H1 (cell line): ENCODE results near the gene C1S. TPM values are rescaled to one million over a fixed set of nuclear protein-coding genes. Genes with fewer than 3 reads are reported as not detected.
A peak's percentile ranks its signal among the peaks of the same experiment; 100 is the strongest.

Experiments used
- CTCF ChIA-PET: fragments of 300-600 bp; sonication (Branson Sonifier 250); formaldehyde crosslinking; loops from one replicate; lab custom pipeline; 2021; ENCODE audit not compliant: partially characterized antibody; lab: Charles Lee
- POLR2A ChIA-PET: fragments of 300-600 bp; sonication (Branson Sonifier 250); formaldehyde crosslinking; loops from one replicate; lab custom pipeline; 2021; ENCODE audit warnings: inconsistent platforms; ENCODE audit not compliant: partially characterized antibody; lab: Charles Lee
- DNase-seq, 2 experiments: peaks; one replicate each; pipeline versions ENCODE4 v3.0.0 to v3.0.0-alpha.2; 2010 to 2022; ENCODE audit warnings: low spot score in 2 of 2, low read depth in 1 of 2, mixed read lengths in 1 of 2
- FAIRE-seq: peaks from 2 replicates; lab custom pipeline; 2011; peaks lifted over from hg19 to GRCh38; lab: Jason Lieb, UNC
- H2AFZ ChIP-seq: 2 replicates; pipeline ENCODE4 v1.8.1; 2012; ENCODE audit warnings: low read length, inconsistent platforms
- H2AK5ac ChIP-seq: 2 replicates; pipeline ENCODE4 v1.6.1; 2013; ENCODE audit warnings: low read depth, low read length
- H2BK120ac ChIP-seq: replicated peaks from 2 replicates; pipeline ENCODE3; 2013; ENCODE audit warnings: low read depth, low read length, inconsistent platforms
- H2BK12ac ChIP-seq: 2 replicates; pipeline ENCODE4 v1.6.1; 2013; ENCODE audit warnings: low read depth, low read length
- H2BK15ac ChIP-seq: 2 replicates; pipeline ENCODE4 v1.6.1; 2013; ENCODE audit warnings: low read length
- H2BK20ac ChIP-seq: 2 replicates; pipeline ENCODE4 v1.6.1; 2013; ENCODE audit warnings: low read length
- H2BK5ac ChIP-seq: 2 replicates; pipeline ENCODE4 v1.6.1; 2013; ENCODE audit warnings: low read depth, low read length
- H3K14ac ChIP-seq: 2 replicates; pipeline ENCODE4 v1.6.1; 2013; ENCODE audit warnings: inconsistent platforms; ENCODE audit not compliant: insufficient read length
- H3K18ac ChIP-seq: 2 replicates; pipeline ENCODE4 v1.6.1; 2013; ENCODE audit warnings: low read length; ENCODE audit errors: extremely low read depth
- H3K23ac ChIP-seq: 2 replicates; pipeline ENCODE4 v1.6.1; 2013; ENCODE audit warnings: inconsistent platforms; ENCODE audit not compliant: insufficient read length
- H3K23me2 ChIP-seq: 2 replicates; pipeline ENCODE4 v1.6.1; 2013; ENCODE audit warnings: low read depth, low read length
- H3K27ac ChIP-seq: 2 replicates; pipeline ENCODE4 v1.6.1; 2011; ENCODE audit warnings: low read depth, low read length, inconsistent platforms
- H3K27me3 ChIP-seq, 4 experiments: replicated peaks in 1 of 4; 1 replicate in 1 of 4; 2 replicates in 3 of 4; pipeline versions ENCODE4 v1.6.1 to v1.8.1; 2011 to 2013; ENCODE audit warnings: low read length in 3 of 4, mild to moderate bottlenecking in 3 of 4, inconsistent platforms in 2 of 4, mixed read lengths in 2 of 4, moderate library complexity in 1 of 4; ENCODE audit not compliant: control insufficient read depth in 3 of 4, insufficient read depth in 3 of 4; ENCODE audit errors: extremely low read depth in 1 of 4
- H3K36me3 ChIP-seq, 4 experiments: 2 replicates each; pipeline versions ENCODE4 v1.6.1 to v1.8.1; 2011 to 2013; ENCODE audit warnings: mild to moderate bottlenecking in 4 of 4, low read length in 3 of 4, moderate library complexity in 2 of 4, control low read depth in 1 of 4, inconsistent platforms in 1 of 4; ENCODE audit not compliant: insufficient read depth in 4 of 4, control insufficient read depth in 2 of 4
- H3K4ac ChIP-seq: replicated peaks from 2 replicates; pipeline ENCODE3; 2013; ENCODE audit warnings: low read length, low read depth, mixed read lengths, inconsistent platforms; ENCODE audit not compliant: insufficient read length
- H3K4me1 ChIP-seq, 4 experiments: replicated peaks in 1 of 4; 1 replicate in 1 of 4; 2 replicates in 3 of 4; pipeline versions ENCODE4 v1.6.1 to v1.8.1; 2011 to 2013; ENCODE audit warnings: low read length in 3 of 4, inconsistent platforms in 2 of 4, mixed read lengths in 1 of 4; ENCODE audit not compliant: insufficient read depth in 4 of 4, control insufficient read depth in 3 of 4
- H3K4me2 ChIP-seq, 2 experiments: 2 replicates each; pipeline versions ENCODE4 v1.6.1 to v1.8.1; 2011 to 2013; ENCODE audit warnings: low read depth in 2 of 2, low read length in 2 of 2, control low read depth in 1 of 2, inconsistent platforms in 1 of 2, mild to moderate bottlenecking in 1 of 2; ENCODE audit not compliant: insufficient read depth in 1 of 2
- H3K4me3 ChIP-seq, 4 experiments: fragments of 200-600, 300-600 bp in 1 of 4; sonication (generic), shearing (Covaris generic), sonication (Bioruptor Twin) in 1 of 4; 2 replicates each; pipeline versions ENCODE4 v1.5.1 to v1.8.1; 2011 to 2016; ENCODE audit warnings: low read length in 4 of 4, low read depth in 3 of 4, control low read depth in 2 of 4, inconsistent platforms in 2 of 4, mild to moderate bottlenecking in 2 of 4, mixed read lengths in 1 of 4, moderate library complexity in 1 of 4; ENCODE audit not compliant: insufficient read depth in 2 of 4; ENCODE audit errors: extremely low read depth in 1 of 4
- H3K56ac ChIP-seq: replicated peaks from 2 replicates; pipeline ENCODE3; 2013; ENCODE audit warnings: low read depth, mild to moderate bottlenecking, mixed read lengths, low read length, inconsistent platforms; ENCODE audit not compliant: insufficient read length
- H3K79me1 ChIP-seq: 2 replicates; pipeline ENCODE4 v1.6.1; 2013; ENCODE audit warnings: low read depth, low read length, control low read depth
- H3K79me2 ChIP-seq, 2 experiments: 2 replicates each; pipeline versions ENCODE4 v1.6.1 to v1.8.1; 2012 to 2013; ENCODE audit warnings: low read length in 2 of 2, mild to moderate bottlenecking in 2 of 2, inconsistent platforms in 1 of 2; ENCODE audit not compliant: insufficient read depth in 2 of 2, control insufficient read depth in 1 of 2
- H3K9ac ChIP-seq, 4 experiments: replicated peaks in 1 of 4; 1 replicate in 1 of 4; 2 replicates in 3 of 4; pipeline versions ENCODE4 v1.6.1 to v1.8.1; 2011 to 2013; ENCODE audit warnings: low read depth in 3 of 4, low read length in 3 of 4, control low read depth in 2 of 4, mild to moderate bottlenecking in 2 of 4, moderate library complexity in 2 of 4, inconsistent platforms in 1 of 4; ENCODE audit errors: extremely low read depth in 1 of 4
- H3K9me3 ChIP-seq, 2 experiments: 2 replicates each; pipeline versions ENCODE4 v1.6.1 to v1.8.1; 2012 to 2013; ENCODE audit warnings: mild to moderate bottlenecking in 2 of 2, moderate library complexity in 2 of 2, control low read depth in 1 of 2, inconsistent platforms in 1 of 2, low read depth in 1 of 2, low read length in 1 of 2, mixed read lengths in 1 of 2; ENCODE audit not compliant: insufficient read depth in 2 of 2
- H4K20me1 ChIP-seq, 2 experiments: replicated peaks in 1 of 2; 2 replicates each; pipeline versions ENCODE3 to v1.8.1; 2011 to 2013; ENCODE audit warnings: inconsistent platforms in 2 of 2, low read length in 2 of 2, mild to moderate bottlenecking in 1 of 2; ENCODE audit not compliant: insufficient read depth in 2 of 2, control insufficient read depth in 1 of 2
- H4K5ac ChIP-seq: 2 replicates; pipeline ENCODE4 v1.6.1; 2013; ENCODE audit warnings: low read length, low read depth, mixed read lengths, inconsistent platforms; ENCODE audit not compliant: insufficient read length
- H4K8ac ChIP-seq: 2 replicates; pipeline ENCODE4 v1.8.0; 2013; ENCODE audit warnings: mild to moderate bottlenecking, moderate library complexity, low read length, inconsistent platforms; ENCODE audit not compliant: insufficient read depth; ENCODE audit errors: extremely low read depth
- H4K91ac ChIP-seq: replicated peaks from 2 replicates; pipeline ENCODE3; 2013; ENCODE audit warnings: low read length, mixed read lengths, inconsistent platforms; ENCODE audit not compliant: insufficient read length
- GABPA ChIP-seq: IDR thresholded peaks from 2 replicates; pipeline ENCODE4 v1.6.1; 2011; ENCODE audit warnings: mild to moderate bottlenecking, low read length, moderate library complexity, borderline replicate concordance; ENCODE audit not compliant: insufficient read depth
- MAX ChIP-seq: IDR thresholded peaks from 2 replicates; pipeline ENCODE4 v1.6.1; 2012; ENCODE audit warnings: inconsistent platforms
- TCF12 ChIP-seq: IDR thresholded peaks from 2 replicates; pipeline ENCODE4 v1.6.1; 2011; ENCODE audit warnings: low read depth, mild to moderate bottlenecking, low read length
- USF2 ChIP-seq: IDR thresholded peaks from 2 replicates; pipeline ENCODE4 v1.6.1; 2011; ENCODE audit warnings: low read length, improper control_type of control experiment
- WGBS, 2 experiments: shearing (Covaris generic) in 1 of 2; methylation state at CpG; one replicate each; pipeline versions ENCODE4 v1.1.6 to v1.1.7; 2013 to 2015; ENCODE audit warnings: low lambda C conversion rate in 2 of 2, mixed read lengths in 2 of 2, inconsistent platforms in 1 of 2, low coverage in 1 of 2, missing lambda C conversion rate in 1 of 2; ENCODE audit not compliant: insufficient replicate concordance in 2 of 2, insufficient coverage in 1 of 2, insufficient read length in 1 of 2; ENCODE audit errors: extremely low coverage in 1 of 2, missing lambda C conversion rate in 1 of 2; 5-methylcytosine and 5-hydroxymethylcytosine counted together
- polyA plus RNA-seq, 7 experiments: library from polyadenylated mRNA; depleted of rRNA in 3 of 7; stranded (reverse) in 5 of 7; unstranded in 2 of 7; fragments of >200 nt in 5 of 7; fragments of 200-250 nt in 2 of 7; gene quantifications; 1 replicate in 5 of 7; 2 replicates in 1 of 7; 4 replicates in 1 of 7; pipeline versions ENCODE4 v1.2.1 to v1.2.3, GENCODE V29; 2011 to 2013; ENCODE audit warnings: missing spikeins in 2 of 7, mixed read lengths in 2 of 7
- total RNA-seq: library from RNA; stranded (reverse); fragmentation: NEBNext Ultra II Directional; extraction: Animal tissue kit (Norgen Biotek cat#: 25700); gene quantifications from 2 replicates; pipeline ENCODE4 v1.2.1, GENCODE V29; 2021

C1S gene
- total and polyA plus RNA-seq, 2 of the 8 experiments (the other 6 are each of a cell fraction or from before 2014, with no cell fraction given) = 4.4 to 7.3 TPM

GRCh38 chr12:7093892-7094291, 33.4 kb downstream of the C1S start:
- H3K9ac ChIP-seq = no peak overlapping the region
- H2BK15ac ChIP-seq = no peak overlapping the region
- DNase-seq (no peak), FAIRE-seq (no peak)
- H3K79me1 ChIP-seq = no peaks in the 10 kb centered on the region
- 91% methylated on average over 10 of the region's 10 CpGs; no CpG with 5 or more reads in 1 of the 2 experiments for WGBS, 2 experiments
- no peaks in the 10 kb centered on the region; a peak in 1 of 7 replicates for H3K27me3 ChIP-seq
- no peak overlapping the region for H3K4me3 ChIP-seq
- no peak overlapping the region for H3K4me2 ChIP-seq
- peaks cover 0 to 3% of the 10 kb centered on the region in 2 experiments for H4K20me1 ChIP-seq
- H3K36me3 ChIP-seq = peaks cover 0 to 4% (median 0%) of the 10 kb centered on the region in 4 experiments; a peak in 1 of 8 replicates
- peaks cover 7 to 21% (median 16%) of the 10 kb centered on the region in 4 experiments for H3K4me1 ChIP-seq
- no peaks in the 10 kb centered on the region for H3K79me2 ChIP-seq
- peak overlapping the region; percentile 46; the same call in 1 of the 2 replicates for H2BK5ac ChIP-seq
- POLR2A ChIA-PET = interaction anchor here (0.9 to 5.6 kb wide), 8 partner anchors 8 to 150 kb away, joined by 3 to 42 read pairs (median 3); partner anchors contain the start of genes C12orf57, C1RL, CLSTN3 and RNU7-1
- H4K5ac ChIP-seq = no peak overlapping the region
- peak overlapping the region; percentile 39; the same call in 1 of the 2 replicates for H2BK12ac ChIP-seq
- no peak overlapping the region for H2AFZ ChIP-seq
- CTCF ChIA-PET = interaction anchor here (0.8 to 4.0 kb wide), 13 partner anchors 14 to 170 kb away, joined by 3 to 34 read pairs (median 4); partner anchors contain the start of genes C1RL and C1S
- no peak overlapping the region for H3K14ac ChIP-seq
- no peak overlapping the region for H3K56ac ChIP-seq
- H3K27ac ChIP-seq = no peak overlapping the region
- no peak overlapping the region for H2BK120ac ChIP-seq
- no peak overlapping the region for H4K91ac ChIP-seq
- no peaks in the 10 kb centered on the region for H3K9me3 ChIP-seq
- no peak overlapping the region for H4K8ac ChIP-seq
- H3K23ac ChIP-seq = no peak overlapping the region
- no peak overlapping the region for H2BK20ac ChIP-seq
- no peak overlapping the region for H3K18ac ChIP-seq
- no peak overlapping the region for H3K4ac ChIP-seq
- H3K23me2 ChIP-seq = peaks cover 1% of the 10 kb centered on the region; the same call in 1 of the 2 replicates
- peak overlapping the region; percentile 60 for H2AK5ac ChIP-seq
- no peak for TF ChIP-seq GABPA
- no peak for TF ChIP-seq USF2
- TF ChIP-seq TCF12 = no peak
- no peak for TF ChIP-seq MAX
